GM19099 (cell line): ENCODE data around the gene EFEMP2.

ENCODE experiments used
- POLR2A ChIP-seq: IDR thresholded peaks from 3 replicates; pipeline ENCODE4 v1.6.1; 2011; ENCODE audit warnings: low read depth; ENCODE audit not compliant: insufficient read length; ENCODE audit errors: extremely low read depth

EFEMP2 gene

GRCh38 chr11:65880027-65880426 is 7.4 kb upstream of the EFEMP2 start:
- no peak for TF ChIP-seq POLR2A

- no peak for TF ChIP-seq POLR2A
Observed at GRCh38 chr11:65879617-65880016, 7.0 kb upstream of the EFEMP2 start, which contains the start of gene CTSW. CTSW (plus strand) TSS chr11:65879837; CDS start chr11:65879855, 18 bp downstream.

GRCh38 chr11:65873318-65874156 is 937 bp upstream of the EFEMP2 start:
- TF ChIP-seq POLR2A: peak; percentile 81

GRCh38 chr11:65871811-65872548 is 620 bp downstream of the EFEMP2 start:
- TF ChIP-seq POLR2A: no peak

- no peak for TF ChIP-seq POLR2A
Observed at GRCh38 chr11:65870706-65871681, 1.6 kb downstream of the EFEMP2 start.

- no peak for TF ChIP-seq POLR2A
Observed at GRCh38 chr11:65870307-65870658, 2.3 kb downstream of the EFEMP2 start.

- no peak for TF ChIP-seq POLR2A
Observed at GRCh38 chr11:65869643-65870306, 2.8 kb downstream of the EFEMP2 start.

GRCh38 chr11:65868907-65869306 is 3.7 kb downstream of the EFEMP2 start:
- no peak for TF ChIP-seq POLR2A

GRCh38 chr11:65868076-65868667 is 4.4 kb downstream of the EFEMP2 start:
- no peak for TF ChIP-seq POLR2A

- TF ChIP-seq POLR2A: no peak
Observed at GRCh38 chr11:65867284-65868071, 5.1 kb downstream of the EFEMP2 start.

GRCh38 chr11:65866509-65867283 is 5.9 kb downstream of the EFEMP2 start:
- no peak for TF ChIP-seq POLR2A

- no peak for TF ChIP-seq POLR2A
Observed at GRCh38 chr11:65865550-65866172, 6.9 kb downstream of the EFEMP2 start.
